ENCODE data around the gene TMEM250.

DNA sequence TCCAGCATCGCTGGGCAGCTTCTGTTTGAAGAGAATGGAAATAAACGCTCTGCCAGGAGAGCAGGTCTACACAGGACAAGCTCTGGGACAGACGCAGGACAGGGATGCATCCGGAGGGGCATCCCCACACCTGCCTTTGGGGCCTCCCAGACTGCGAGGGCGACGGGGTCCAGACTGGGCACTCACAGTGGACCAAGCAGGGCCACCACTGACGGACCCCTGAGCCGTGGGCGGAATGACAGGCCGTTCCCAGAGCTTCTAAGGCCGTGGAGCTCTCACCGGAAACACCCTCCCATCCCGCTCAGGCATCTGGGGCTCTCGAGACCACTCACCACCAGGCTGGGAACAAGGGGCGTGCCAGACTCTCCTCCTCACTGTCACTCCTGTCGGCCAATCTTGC, 10.5 kb upstream of the TMEM250 start:
- TF ChIP-seq, protein P1, sequence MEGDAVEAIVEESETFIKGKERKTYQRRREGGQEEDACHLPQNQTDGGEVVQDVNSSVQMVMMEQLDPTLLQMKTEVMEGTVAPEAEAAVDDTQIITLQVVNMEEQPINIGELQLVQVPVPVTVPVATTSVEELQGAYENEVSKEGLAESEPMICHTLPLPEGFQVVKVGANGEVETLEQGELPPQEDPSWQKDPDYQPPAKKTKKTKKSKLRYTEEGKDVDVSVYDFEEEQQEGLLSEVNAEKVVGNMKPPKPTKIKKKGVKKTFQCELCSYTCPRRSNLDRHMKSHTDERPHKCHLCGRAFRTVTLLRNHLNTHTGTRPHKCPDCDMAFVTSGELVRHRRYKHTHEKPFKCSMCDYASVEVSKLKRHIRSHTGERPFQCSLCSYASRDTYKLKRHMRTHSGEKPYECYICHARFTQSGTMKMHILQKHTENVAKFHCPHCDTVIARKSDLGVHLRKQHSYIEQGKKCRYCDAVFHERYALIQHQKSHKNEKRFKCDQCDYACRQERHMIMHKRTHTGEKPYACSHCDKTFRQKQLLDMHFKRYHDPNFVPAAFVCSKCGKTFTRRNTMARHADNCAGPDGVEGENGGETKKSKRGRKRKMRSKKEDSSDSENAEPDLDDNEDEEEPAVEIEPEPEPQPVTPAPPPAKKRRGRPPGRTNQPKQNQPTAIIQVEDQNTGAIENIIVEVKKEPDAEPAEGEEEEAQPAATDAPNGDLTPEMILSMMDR (IDR thresholded peaks at IDR 0.05; ENCODE audit: insufficient read depth, low read depth, low read length) = no peak
- no peak for TF ChIP-seq EZH2 (IDR thresholded peaks at IDR 0.05; ENCODE audit: insufficient read depth, low read length)

All from astrocyte (in vitro differentiated cells and primary cell).